Osteoblast (primary cell): ENCODE results near the gene TKT. TPM values are rescaled to one million over a fixed set of nuclear protein-coding genes. Genes with fewer than 3 reads are reported as not detected.

Source experiments
- DNase-seq: peaks from one replicate; pipeline ENCODE4 v3.0.0; 2011; ENCODE audit warnings: low spot score, mixed read lengths; ENCODE audit not compliant: insufficient read length; ENCODE audit errors: missing footprints
- H2AFZ ChIP-seq: 2 replicates; pipeline ENCODE4 v1.6.0; 2011; ENCODE audit warnings: mild to moderate bottlenecking, low read length
- H3K27ac ChIP-seq: 2 replicates; pipeline ENCODE4 v1.5.1; 2011; ENCODE audit warnings: mild to moderate bottlenecking, low read depth, low read length, moderate library complexity
- H3K27me3 ChIP-seq: 2 replicates; pipeline ENCODE4 v1.6.0; 2012; ENCODE audit warnings: mild to moderate bottlenecking, control low read depth, inconsistent platforms, low read length, moderate library complexity; ENCODE audit not compliant: insufficient read depth
- H3K36me3 ChIP-seq: 2 replicates; pipeline ENCODE4 v1.5.1; 2011; ENCODE audit warnings: mild to moderate bottlenecking, low read length, control low read depth, moderate library complexity; ENCODE audit not compliant: insufficient read depth
- H3K4me1 ChIP-seq: 2 replicates; pipeline ENCODE4 v1.5.1; 2011; ENCODE audit warnings: mild to moderate bottlenecking, low read length, control low read depth, moderate library complexity; ENCODE audit not compliant: insufficient read depth
- H3K4me2 ChIP-seq: 2 replicates; pipeline ENCODE4 v1.6.0; 2011; ENCODE audit warnings: mild to moderate bottlenecking, low read length; ENCODE audit not compliant: insufficient read depth
- H3K4me3 ChIP-seq: fragments of 200-600 bp; sonication (generic); 3 replicates; pipeline ENCODE4 v1.5.1; 2012; ENCODE audit warnings: mild to moderate bottlenecking, low read length, inconsistent platforms; ENCODE audit not compliant: insufficient read depth
- H3K79me2 ChIP-seq: 2 replicates; pipeline ENCODE4 v1.6.0; 2012; ENCODE audit warnings: mild to moderate bottlenecking, low read length, control low read depth, inconsistent platforms; ENCODE audit not compliant: insufficient read depth
- H3K9me3 ChIP-seq: 2 replicates; pipeline ENCODE4 v1.5.1; 2011; ENCODE audit warnings: low read depth, low read length, control low read depth
- H4K20me1 ChIP-seq: 2 replicates; pipeline ENCODE4 v1.6.0; 2012; ENCODE audit warnings: mild to moderate bottlenecking, low read length, control low read depth; ENCODE audit not compliant: insufficient read depth
- total RNA-seq: library from RNA; depleted of rRNA; stranded (reverse); fragments of >200 nt; gene quantifications from 2 replicates; pipeline ENCODE4 v1.2.3, GENCODE V29; 2012
- TF ChIP-seq, protein P1 (sequence below): IDR thresholded peaks from 2 replicates; pipeline ENCODE4 v1.5.1; 2011; ENCODE audit warnings: mild to moderate bottlenecking, low read depth, low read length, moderate library complexity; ENCODE audit errors: extremely low read depth

The TKT gene
- total RNA-seq, 1 donor = 453 TPM

DNA sequence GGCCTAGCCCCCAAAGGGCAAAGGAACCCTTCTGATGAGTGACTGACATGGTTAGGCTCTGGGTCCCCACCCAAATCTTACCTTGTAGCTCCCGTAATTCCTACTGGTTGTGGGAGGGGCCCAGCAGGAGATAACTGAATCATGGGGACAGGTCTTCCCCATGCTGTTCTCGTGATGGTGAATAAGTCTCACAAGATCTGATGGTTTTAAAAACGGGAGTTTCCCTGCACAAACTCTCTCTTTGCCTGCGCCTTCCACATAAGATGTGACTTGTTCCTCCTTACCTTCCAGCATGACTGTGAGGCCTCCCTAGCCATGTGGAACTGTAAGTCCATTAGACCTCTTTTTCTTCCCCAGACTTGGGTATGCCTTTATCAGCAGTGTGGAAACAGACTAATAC is 16.9 kb downstream of the TKT start:
- no peak for DNase-seq
- peaks cover 49% of the 10 kb centered on the region for H3K4me1 ChIP-seq
- H3K4me3 ChIP-seq = no peak overlapping the region
- H3K4me2 ChIP-seq = peak overlapping the region; percentile 27
- H3K9me3 ChIP-seq = no peaks in the 10 kb centered on the region
- H3K79me2 ChIP-seq = peaks cover 83% of the 10 kb centered on the region
- H3K27ac ChIP-seq = peak overlapping the region; percentile 87
- no peak overlapping the region for H2AFZ ChIP-seq
- peaks cover 28% of the 10 kb centered on the region for H4K20me1 ChIP-seq
- H3K27me3 ChIP-seq = no peaks in the 10 kb centered on the region
- TF ChIP-seq, protein P1, sequence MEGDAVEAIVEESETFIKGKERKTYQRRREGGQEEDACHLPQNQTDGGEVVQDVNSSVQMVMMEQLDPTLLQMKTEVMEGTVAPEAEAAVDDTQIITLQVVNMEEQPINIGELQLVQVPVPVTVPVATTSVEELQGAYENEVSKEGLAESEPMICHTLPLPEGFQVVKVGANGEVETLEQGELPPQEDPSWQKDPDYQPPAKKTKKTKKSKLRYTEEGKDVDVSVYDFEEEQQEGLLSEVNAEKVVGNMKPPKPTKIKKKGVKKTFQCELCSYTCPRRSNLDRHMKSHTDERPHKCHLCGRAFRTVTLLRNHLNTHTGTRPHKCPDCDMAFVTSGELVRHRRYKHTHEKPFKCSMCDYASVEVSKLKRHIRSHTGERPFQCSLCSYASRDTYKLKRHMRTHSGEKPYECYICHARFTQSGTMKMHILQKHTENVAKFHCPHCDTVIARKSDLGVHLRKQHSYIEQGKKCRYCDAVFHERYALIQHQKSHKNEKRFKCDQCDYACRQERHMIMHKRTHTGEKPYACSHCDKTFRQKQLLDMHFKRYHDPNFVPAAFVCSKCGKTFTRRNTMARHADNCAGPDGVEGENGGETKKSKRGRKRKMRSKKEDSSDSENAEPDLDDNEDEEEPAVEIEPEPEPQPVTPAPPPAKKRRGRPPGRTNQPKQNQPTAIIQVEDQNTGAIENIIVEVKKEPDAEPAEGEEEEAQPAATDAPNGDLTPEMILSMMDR = no peak
- H3K36me3 ChIP-seq = peaks cover 79% of the 10 kb centered on the region

DNA sequence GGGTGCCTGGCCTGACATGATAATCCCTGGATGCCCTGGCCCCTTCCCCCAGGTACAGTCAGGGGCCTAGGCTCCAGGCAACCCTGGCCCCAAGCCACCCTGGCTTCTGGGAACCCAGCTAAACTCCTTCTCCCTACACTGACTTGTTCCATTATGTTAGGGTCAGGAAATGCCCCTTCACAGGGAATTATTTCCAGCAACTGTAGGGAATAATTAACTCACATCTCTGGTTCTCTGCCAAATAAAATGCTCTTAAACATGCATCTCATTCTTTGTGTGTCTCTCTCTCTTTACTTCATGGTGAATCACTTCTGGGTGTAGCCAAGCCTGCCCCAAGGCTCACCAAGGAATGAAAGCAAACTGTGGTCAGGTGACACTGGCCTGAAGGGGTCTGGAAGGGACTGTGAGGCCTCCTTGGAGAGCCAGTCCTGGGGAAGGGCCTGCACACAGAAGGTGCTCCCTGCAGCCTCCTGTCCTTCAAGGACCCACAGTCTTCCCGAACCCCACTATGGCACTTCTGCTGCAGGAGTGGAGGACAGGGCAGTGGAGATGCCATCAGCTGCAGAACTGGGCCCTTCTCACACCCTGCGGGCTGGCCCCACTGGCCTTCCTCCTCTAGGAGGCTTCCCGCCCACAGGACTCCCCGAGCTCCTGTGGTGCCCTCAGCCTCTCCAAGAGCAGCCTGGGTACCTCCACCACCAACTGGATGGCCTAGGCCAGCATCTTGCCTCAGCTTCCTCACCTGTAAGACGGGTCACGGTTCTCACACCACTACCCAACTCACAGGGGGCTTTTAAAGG is 17.6 kb downstream of the TKT start:
- TF ChIP-seq, protein P1 = no peak
- Histone ChIP-seq H3K27ac (peak overlapping the region; percentile 87), H3K79me2 (peaks cover 83% of the 10 kb centered on the region), H3K4me3 (no peak overlapping the region), H3K27me3 (no peaks in the 10 kb centered on the region), H3K36me3 (peaks cover 80% of the 10 kb centered on the region), H4K20me1 (peaks cover 21% of the 10 kb centered on the region), H3K4me1 (peaks cover 42% of the 10 kb centered on the region), H3K9me3 (no peaks in the 10 kb centered on the region), H2AFZ (no peak overlapping the region), H3K4me2 (peak overlapping the region; percentile 50)
- peak; percentile 99 for DNase-seq

DNA sequence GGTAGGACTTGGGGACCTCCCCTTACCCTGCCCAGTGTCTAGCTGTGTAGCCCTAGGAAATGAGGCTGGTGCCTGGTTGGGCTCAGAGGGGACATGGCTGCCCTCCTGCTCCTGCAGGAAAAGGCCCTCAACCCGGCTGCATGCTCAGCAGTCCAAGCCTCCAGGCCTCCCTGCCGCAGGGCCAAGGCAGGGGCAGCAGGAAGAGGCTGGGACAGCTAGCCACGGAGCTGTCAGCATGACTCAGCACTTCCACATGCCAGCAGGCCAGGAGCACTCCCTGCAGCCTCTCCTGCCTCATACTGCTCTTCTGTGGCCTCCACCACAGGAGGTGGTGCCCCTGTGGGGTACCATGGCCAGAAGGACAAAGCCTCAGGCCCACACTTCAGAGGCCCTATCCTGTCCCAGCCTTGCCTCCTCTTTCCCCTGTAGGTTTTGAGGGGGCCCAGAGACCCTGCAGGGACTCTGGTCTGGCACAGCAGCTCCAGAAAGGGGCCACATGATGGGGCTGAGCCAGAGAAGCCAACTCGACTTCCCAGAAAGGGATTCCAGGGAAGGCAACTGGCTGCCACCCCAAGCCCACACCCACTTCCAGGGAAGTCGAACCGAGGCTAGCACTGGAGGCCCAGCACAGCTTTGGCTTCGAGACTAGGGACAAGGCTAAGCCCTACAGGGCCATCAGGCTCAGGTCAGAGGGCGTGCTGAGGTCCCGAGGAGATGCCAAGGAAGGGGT is 19.5 kb downstream of the TKT start:
- H3K79me2 ChIP-seq = peaks cover 76% of the 10 kb centered on the region
- peak; percentile 98 for DNase-seq
- H3K4me2 ChIP-seq = no peak overlapping the region
- H3K9me3 ChIP-seq = no peaks in the 10 kb centered on the region
- peak overlapping the region; percentile 87 for H3K27ac ChIP-seq
- H3K4me3 ChIP-seq = no peak overlapping the region
- peaks cover 7% of the 10 kb centered on the region for H4K20me1 ChIP-seq
- H2AFZ ChIP-seq = peak overlapping the region; percentile 26
- TF ChIP-seq, protein P1 = no peak
- peaks cover 90% of the 10 kb centered on the region for H3K36me3 ChIP-seq
- H3K27me3 ChIP-seq = no peaks in the 10 kb centered on the region
- H3K4me1 ChIP-seq = peaks cover 37% of the 10 kb centered on the region

DNA sequence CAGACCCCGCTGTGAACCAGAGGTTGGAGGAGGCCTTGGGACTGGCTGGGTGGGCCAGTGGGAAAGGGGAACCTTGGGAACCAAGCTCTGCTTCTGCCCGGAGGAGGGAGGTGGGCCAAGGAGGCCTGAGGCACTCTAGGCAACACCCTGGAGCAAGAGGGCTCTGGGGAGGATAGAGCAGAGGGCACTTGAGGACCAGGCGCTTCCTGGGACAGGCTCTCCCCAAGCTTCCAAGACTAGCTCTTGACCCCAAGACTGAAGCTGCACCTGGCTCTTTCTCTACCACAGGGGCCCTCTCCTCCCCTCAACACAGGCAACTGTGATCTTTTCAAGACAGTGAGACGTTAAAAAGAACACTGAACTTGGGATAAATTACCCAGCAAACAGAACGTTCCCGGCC is 20.3 kb downstream of the TKT start:
- TF ChIP-seq, protein P1 = no peak
- Histone ChIP-seq H3K27ac (peak overlapping the region; percentile 87), H4K20me1 (peaks cover 4% of the 10 kb centered on the region), H2AFZ (no peak overlapping the region), H3K4me1 (peaks cover 37% of the 10 kb centered on the region), H3K36me3 (peaks cover 90% of the 10 kb centered on the region), H3K27me3 (no peaks in the 10 kb centered on the region), H3K79me2 (peaks cover 68% of the 10 kb centered on the region), H3K4me2 (no peak overlapping the region), H3K9me3 (no peaks in the 10 kb centered on the region), H3K4me3 (no peak overlapping the region)
- DNase-seq = peak; percentile 68
